ENCODE data around the gene PAQR5.

GRCh38 chr15:69386284-69386683 lies 87.6 kb downstream of the PAQR5 start:
- TF ChIP-seq CTCF (IDR thresholded peaks at IDR 0.05; ENCODE audit: borderline replicate concordance, extremely low read depth, low read length, poor library complexity, severe bottlenecking) = no peak
- TF ChIP-seq EZH2 (IDR thresholded peaks at IDR 0.05; ENCODE audit: borderline replicate concordance, low read depth, low read length, severe bottlenecking) = no peak

All from DND-41 (cell line).